Keratinocyte (primary cell): Measurements from ENCODE around the gene BNC2. TPM values are rescaled to one million over a fixed set of nuclear protein-coding genes. Genes with fewer than 3 reads are reported as not detected.

Experiments used
- DNase-seq: peaks from one replicate; pipeline ENCODE4 v3.0.0-alpha.2; 2011; ENCODE audit warnings: low read depth, missing footprints, low spot score
- FAIRE-seq: peaks from 2 replicates; lab custom pipeline; 2011; peaks lifted over from hg19 to GRCh38; lab: Jason Lieb, UNC
- H2AFZ ChIP-seq: 2 replicates; pipeline ENCODE4 v1.6.0; 2012; ENCODE audit warnings: low read length, control low read depth, inconsistent platforms; ENCODE audit not compliant: control insufficient read depth
- H3K27ac ChIP-seq: 2 replicates; pipeline ENCODE4 v1.5.1; 2011; ENCODE audit warnings: low read length; ENCODE audit not compliant: control insufficient read depth, insufficient read depth
- H3K27me3 ChIP-seq: 3 replicates; pipeline ENCODE4 v1.6.0; 2011; ENCODE audit warnings: low read length; ENCODE audit not compliant: control insufficient read depth, insufficient read depth; ENCODE audit errors: extremely low read depth
- H3K36me3 ChIP-seq, 2 experiments: 2 replicates in 1 of 2; 3 replicates in 1 of 2; pipeline ENCODE4 v1.5.1; 2011; ENCODE audit warnings: low read length in 2 of 2, mild to moderate bottlenecking in 1 of 2; ENCODE audit not compliant: control insufficient read depth in 2 of 2, insufficient read depth in 2 of 2; ENCODE audit errors: extremely low read depth in 1 of 2
- H3K4me1 ChIP-seq: 3 replicates; pipeline ENCODE4 v1.5.1; 2011; ENCODE audit warnings: low read length; ENCODE audit not compliant: control insufficient read depth, insufficient read depth; ENCODE audit errors: extremely low read depth
- H3K4me2 ChIP-seq: 3 replicates; pipeline ENCODE4 v1.6.0; 2011; ENCODE audit warnings: low read depth, low read length; ENCODE audit not compliant: control insufficient read depth, insufficient read depth; ENCODE audit errors: extremely low read depth
- H3K4me3 ChIP-seq, 3 experiments: fragments of 200-600 bp in 1 of 3; sonication (generic) in 1 of 3; 2 replicates in 2 of 3; 3 replicates in 1 of 3; pipeline ENCODE4 v1.5.1; 2011 to 2016; ENCODE audit warnings: low read length in 3 of 3, mild to moderate bottlenecking in 3 of 3, control low read depth in 2 of 3, inconsistent platforms in 1 of 3, low read depth in 1 of 3, mixed read lengths in 1 of 3, mixed run types in 1 of 3, moderate library complexity in 1 of 3; ENCODE audit not compliant: control insufficient read depth in 2 of 3, insufficient read depth in 2 of 3; ENCODE audit errors: extremely low read depth in 1 of 3
- H3K79me2 ChIP-seq: 2 replicates; pipeline ENCODE4 v1.6.0; 2012; ENCODE audit warnings: low read length; ENCODE audit not compliant: control insufficient read depth, insufficient read depth
- H3K9ac ChIP-seq: 3 replicates; pipeline ENCODE4 v1.6.0; 2011; ENCODE audit warnings: low read length; ENCODE audit not compliant: control insufficient read depth, insufficient read depth; ENCODE audit errors: extremely low read depth
- H3K9me1 ChIP-seq: 3 replicates; pipeline ENCODE4 v1.6.0; 2011; ENCODE audit warnings: low read length; ENCODE audit not compliant: control insufficient read depth, insufficient read depth; ENCODE audit errors: extremely low read depth
- H3K9me3 ChIP-seq: 2 replicates; pipeline ENCODE4 v1.5.1; 2012; ENCODE audit warnings: low read depth, low read length; ENCODE audit not compliant: control insufficient read depth
- H4K20me1 ChIP-seq: 3 replicates; pipeline ENCODE4 v1.6.0; 2011; ENCODE audit warnings: low read length; ENCODE audit not compliant: control insufficient read depth, insufficient read depth; ENCODE audit errors: extremely low read depth
- EZH2 ChIP-seq: IDR thresholded peaks from one replicate; pipeline ENCODE4 v1.6.1; 2012; ENCODE audit warnings: inconsistent platforms, mild to moderate bottlenecking, low read length, moderate library complexity
- dilution Hi-C: fragments of 300-500 bp; cut with MboI; formaldehyde crosslinking; loops from one replicate; pipeline ENCODE4 v1.7.0; 2020; ENCODE audit warnings: low sequenced_read_pairs; ENCODE audit not compliant: extremely low pct_ligation_motif_present
- polyA plus RNA-seq, 5 experiments: library from polyadenylated mRNA; depleted of rRNA in 3 of 5; stranded (reverse) in 3 of 5; stranded (forward) in 1 of 5; unstranded in 1 of 5; fragments of >200 nt; gene quantifications; 1 replicate in 1 of 5; 2 replicates in 3 of 5; 3 replicates in 1 of 5; pipeline versions ENCODE4 v1.2.1 to v1.2.3, GENCODE V29; 2011 to 2012; ENCODE audit warnings: missing spikeins in 2 of 5, low read depth in 1 of 5, low replicate concordance in 1 of 5
- TF ChIP-seq, protein P1 (sequence below), 3 experiments: IDR thresholded peaks in 1 of 3; conservative IDR thresholded peaks in 1 of 3; optimal IDR thresholded peaks in 1 of 3; 2 replicates in 2 of 3; 3 replicates in 1 of 3; pipeline versions ENCODE3 to v1.5.1; 2011; ENCODE audit warnings: low read length in 3 of 3, mild to moderate bottlenecking in 3 of 3, moderate library complexity in 2 of 3, control low read depth in 1 of 3, inconsistent platforms in 1 of 3; ENCODE audit not compliant: insufficient read depth in 2 of 3; ENCODE audit errors: extremely low read depth in 1 of 3

BNC2 gene
- polyA plus RNA-seq, 1 donor (not counting 4 experiments of a cell fraction or from before 2014, with no cell fraction given) = 1.1 TPM

DNA sequence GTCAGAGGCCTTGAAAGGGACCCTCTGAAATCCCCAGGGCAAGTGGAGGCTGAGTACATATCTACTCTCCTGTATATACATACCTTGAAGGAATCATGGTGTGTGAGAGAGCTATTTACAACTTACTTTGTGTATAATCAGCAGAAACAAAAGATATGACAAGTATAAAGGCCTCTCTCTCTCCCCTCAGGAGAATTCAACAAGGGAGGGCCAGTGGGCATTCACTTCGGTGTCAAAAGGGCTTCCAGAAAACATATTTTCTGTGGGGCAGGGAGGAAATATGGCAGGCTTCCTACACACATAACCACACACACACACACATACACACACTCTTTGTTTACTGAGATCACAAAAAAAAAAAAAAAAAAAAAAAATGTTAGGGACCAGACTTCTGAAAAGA, 181.7 kb downstream of the BNC2 start:
- H3K36me3 ChIP-seq = no peaks in the 10 kb centered on the region
- no peaks in the 10 kb centered on the region for H3K4me1 ChIP-seq
- no peak overlapping the region for H3K9ac ChIP-seq
- no peaks in the 10 kb centered on the region for H3K79me2 ChIP-seq
- no peak overlapping the region for H3K4me2 ChIP-seq
- dilution Hi-C loops = no loop called here
- TF ChIP-seq, protein P1, sequence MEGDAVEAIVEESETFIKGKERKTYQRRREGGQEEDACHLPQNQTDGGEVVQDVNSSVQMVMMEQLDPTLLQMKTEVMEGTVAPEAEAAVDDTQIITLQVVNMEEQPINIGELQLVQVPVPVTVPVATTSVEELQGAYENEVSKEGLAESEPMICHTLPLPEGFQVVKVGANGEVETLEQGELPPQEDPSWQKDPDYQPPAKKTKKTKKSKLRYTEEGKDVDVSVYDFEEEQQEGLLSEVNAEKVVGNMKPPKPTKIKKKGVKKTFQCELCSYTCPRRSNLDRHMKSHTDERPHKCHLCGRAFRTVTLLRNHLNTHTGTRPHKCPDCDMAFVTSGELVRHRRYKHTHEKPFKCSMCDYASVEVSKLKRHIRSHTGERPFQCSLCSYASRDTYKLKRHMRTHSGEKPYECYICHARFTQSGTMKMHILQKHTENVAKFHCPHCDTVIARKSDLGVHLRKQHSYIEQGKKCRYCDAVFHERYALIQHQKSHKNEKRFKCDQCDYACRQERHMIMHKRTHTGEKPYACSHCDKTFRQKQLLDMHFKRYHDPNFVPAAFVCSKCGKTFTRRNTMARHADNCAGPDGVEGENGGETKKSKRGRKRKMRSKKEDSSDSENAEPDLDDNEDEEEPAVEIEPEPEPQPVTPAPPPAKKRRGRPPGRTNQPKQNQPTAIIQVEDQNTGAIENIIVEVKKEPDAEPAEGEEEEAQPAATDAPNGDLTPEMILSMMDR (optimal IDR thresholded peaks at IDR 0.05 in 1 of 3, IDR thresholded peaks at IDR 0.05 in 1 of 3, conservative IDR thresholded peaks at IDR 0.05 in 1 of 3; ENCODE audit: extremely low read depth in 1 of 3, insufficient read depth in 2 of 3, low read length in 3 of 3) = no peak
- TF ChIP-seq EZH2 = no peak
- H3K4me3 ChIP-seq = no peak overlapping the region
- no peaks in the 10 kb centered on the region for H3K9me1 ChIP-seq
- no peak for FAIRE-seq
- DNase-seq = no peak
- no peak overlapping the region for H2AFZ ChIP-seq
- no peaks in the 10 kb centered on the region for H3K9me3 ChIP-seq
- H3K27ac ChIP-seq = no peak overlapping the region
- no peaks in the 10 kb centered on the region for H3K27me3 ChIP-seq
- H4K20me1 ChIP-seq = no peaks in the 10 kb centered on the region

DNA sequence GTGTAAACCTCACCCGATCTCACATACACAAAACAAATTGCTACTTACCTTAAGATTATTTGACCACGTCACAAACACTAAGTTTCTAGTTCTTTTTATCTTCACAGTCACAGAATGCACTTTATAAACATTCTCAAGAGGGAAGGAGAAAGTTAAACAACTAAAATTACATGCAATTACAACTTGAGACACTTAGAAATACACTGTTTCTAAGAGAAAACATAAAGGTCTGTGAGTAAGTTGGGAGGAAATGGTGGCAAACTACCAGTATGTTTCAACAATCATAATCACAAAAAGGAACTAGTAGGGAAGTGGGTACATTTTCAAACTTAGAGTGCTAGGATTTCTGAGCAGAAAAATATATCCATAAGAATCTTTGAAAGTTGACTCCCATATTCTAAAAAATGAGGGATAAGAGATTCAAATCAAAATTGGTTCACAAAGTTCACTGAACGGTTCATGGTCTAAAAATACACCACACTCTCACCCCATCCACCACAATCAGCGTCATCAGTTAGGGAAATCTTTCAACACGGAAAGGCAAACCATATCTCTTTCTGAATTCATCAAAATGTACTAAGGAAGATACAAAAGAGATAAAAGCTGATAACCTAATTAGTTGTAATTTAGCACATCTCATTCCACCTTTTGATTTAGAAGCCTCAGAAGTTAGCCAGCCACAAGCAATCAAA, 182.6 kb downstream of the BNC2 start:
- no peaks in the 10 kb centered on the region for H3K9me1 ChIP-seq
- H3K79me2 ChIP-seq = no peaks in the 10 kb centered on the region
- no peaks in the 10 kb centered on the region for H4K20me1 ChIP-seq
- DNase-seq (no peak), FAIRE-seq (no peak)
- TF ChIP-seq, protein P1 (optimal IDR thresholded peaks at IDR 0.05 in 1 of 3, IDR thresholded peaks at IDR 0.05 in 1 of 3, conservative IDR thresholded peaks at IDR 0.05 in 1 of 3; ENCODE audit: extremely low read depth in 1 of 3, insufficient read depth in 2 of 3, low read length in 3 of 3) = no peak
- H3K27me3 ChIP-seq = no peaks in the 10 kb centered on the region
- H3K4me3 ChIP-seq = no peak overlapping the region
- H3K36me3 ChIP-seq = no peaks in the 10 kb centered on the region
- no peak overlapping the region for H3K4me2 ChIP-seq
- no peaks in the 10 kb centered on the region for H3K9me3 ChIP-seq
- H3K4me1 ChIP-seq = no peaks in the 10 kb centered on the region
- dilution Hi-C loops = no loop called here
- no peak overlapping the region for H3K9ac ChIP-seq
- H2AFZ ChIP-seq = no peak overlapping the region
- H3K27ac ChIP-seq = no peak overlapping the region
